KMS-11 (cell line): ENCODE data around the gene GALNT2.

Experiments used
- H2AFZ ChIP-seq: fragments of 200-600 bp; sonication (generic); 2 replicates; pipeline ENCODE4 v1.6.1; 2016; ENCODE audit warnings: antibody characterized with exemption, mixed run types, low read depth
- H3K27ac ChIP-seq: fragments of 200-600 bp; sonication (generic); 2 replicates; pipeline ENCODE4 v1.6.1; 2016; ENCODE audit warnings: mild to moderate bottlenecking, mixed run types
- H3K27me3 ChIP-seq: fragments of 200-600 bp; sonication (generic); 2 replicates; pipeline ENCODE4 v1.6.1; 2017; ENCODE audit warnings: mild to moderate bottlenecking, low read depth, mixed run types, moderate library complexity; ENCODE audit not compliant: insufficient read depth
- H3K36me3 ChIP-seq: fragments of 200-600 bp; sonication (generic); 2 replicates; pipeline ENCODE4 v1.6.1; 2017; ENCODE audit warnings: mild to moderate bottlenecking, mixed run types; ENCODE audit not compliant: insufficient read depth
- H3K4me1 ChIP-seq: fragments of 200-600 bp; sonication (generic); 2 replicates; pipeline ENCODE4 v1.6.1; 2016; ENCODE audit warnings: mild to moderate bottlenecking, low read depth, mixed run types; ENCODE audit not compliant: poor library complexity, severe bottlenecking
- H3K4me2 ChIP-seq: fragments of 200-600 bp; sonication (generic); 2 replicates; pipeline ENCODE4 v1.7.0; 2016; ENCODE audit warnings: mild to moderate bottlenecking, mixed run types
- H3K4me3 ChIP-seq: fragments of 200-600 bp; sonication (generic); IDR thresholded peaks from 2 replicates; pipeline ENCODE4 v1.6.1; 2017; ENCODE audit warnings: low read depth, low read length, mixed read lengths; ENCODE audit not compliant: insufficient read depth
- H3K79me2 ChIP-seq: fragments of 200-600 bp; sonication (generic); 2 replicates; pipeline ENCODE4 v1.6.1; 2016; ENCODE audit warnings: low read depth, mixed run types; ENCODE audit not compliant: insufficient read depth
- H3K9ac ChIP-seq: fragments of 200-600 bp; sonication (generic); 2 replicates; pipeline ENCODE4 v1.6.1; 2016; ENCODE audit warnings: mild to moderate bottlenecking, mixed run types
- H4K20me1 ChIP-seq: fragments of 200-600 bp; sonication (generic); 2 replicates; pipeline ENCODE4 v1.6.1; 2016; ENCODE audit warnings: mild to moderate bottlenecking, mixed run types; ENCODE audit not compliant: insufficient read depth
- TF ChIP-seq, protein P1 (sequence below): fragments of 200-600 bp; sonication (generic); conservative IDR thresholded peaks from 2 replicates; pipeline ENCODE4 v1.6.1; 2017; ENCODE audit warnings: low read depth, mild to moderate bottlenecking, antibody characterized with exemption, low read length, moderate library complexity, mixed read lengths

Gene GALNT2

GRCh38 chr1:230160957-230161771 lies 94.1 kb downstream of the GALNT2 start:
- Histone ChIP-seq H4K20me1 (no peaks in the 10 kb centered on the region), H3K27ac (no peak overlapping the region), H3K27me3 (no peaks in the 10 kb centered on the region), H3K4me2 (no peak overlapping the region; the same call in 1 of the 2 replicates), H3K4me3 (no peak overlapping the region), H3K9ac (no peak overlapping the region), H3K4me1 (peaks cover 86% of the 10 kb centered on the region), H2AFZ (no peak overlapping the region), H3K36me3 (no peaks in the 10 kb centered on the region), H3K79me2 (peaks cover 97% of the 10 kb centered on the region)
- TF ChIP-seq, protein P1, sequence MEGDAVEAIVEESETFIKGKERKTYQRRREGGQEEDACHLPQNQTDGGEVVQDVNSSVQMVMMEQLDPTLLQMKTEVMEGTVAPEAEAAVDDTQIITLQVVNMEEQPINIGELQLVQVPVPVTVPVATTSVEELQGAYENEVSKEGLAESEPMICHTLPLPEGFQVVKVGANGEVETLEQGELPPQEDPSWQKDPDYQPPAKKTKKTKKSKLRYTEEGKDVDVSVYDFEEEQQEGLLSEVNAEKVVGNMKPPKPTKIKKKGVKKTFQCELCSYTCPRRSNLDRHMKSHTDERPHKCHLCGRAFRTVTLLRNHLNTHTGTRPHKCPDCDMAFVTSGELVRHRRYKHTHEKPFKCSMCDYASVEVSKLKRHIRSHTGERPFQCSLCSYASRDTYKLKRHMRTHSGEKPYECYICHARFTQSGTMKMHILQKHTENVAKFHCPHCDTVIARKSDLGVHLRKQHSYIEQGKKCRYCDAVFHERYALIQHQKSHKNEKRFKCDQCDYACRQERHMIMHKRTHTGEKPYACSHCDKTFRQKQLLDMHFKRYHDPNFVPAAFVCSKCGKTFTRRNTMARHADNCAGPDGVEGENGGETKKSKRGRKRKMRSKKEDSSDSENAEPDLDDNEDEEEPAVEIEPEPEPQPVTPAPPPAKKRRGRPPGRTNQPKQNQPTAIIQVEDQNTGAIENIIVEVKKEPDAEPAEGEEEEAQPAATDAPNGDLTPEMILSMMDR: no peak

GRCh38 chr1:230163205-230163604 lies 96.2 kb downstream of the GALNT2 start:
- H2AFZ ChIP-seq: no peak overlapping the region
- no peak overlapping the region for H3K27ac ChIP-seq
- no peak overlapping the region for H3K9ac ChIP-seq
- no peak overlapping the region for H3K4me2 ChIP-seq
- TF ChIP-seq, protein P1: no peak
- no peaks in the 10 kb centered on the region for H3K27me3 ChIP-seq
- H3K79me2 ChIP-seq: peaks cover 97% of the 10 kb centered on the region
- no peaks in the 10 kb centered on the region for H4K20me1 ChIP-seq
- peaks cover 86% of the 10 kb centered on the region for H3K4me1 ChIP-seq
- no peaks in the 10 kb centered on the region for H3K36me3 ChIP-seq
- H3K4me3 ChIP-seq: no peak overlapping the region

DNA sequence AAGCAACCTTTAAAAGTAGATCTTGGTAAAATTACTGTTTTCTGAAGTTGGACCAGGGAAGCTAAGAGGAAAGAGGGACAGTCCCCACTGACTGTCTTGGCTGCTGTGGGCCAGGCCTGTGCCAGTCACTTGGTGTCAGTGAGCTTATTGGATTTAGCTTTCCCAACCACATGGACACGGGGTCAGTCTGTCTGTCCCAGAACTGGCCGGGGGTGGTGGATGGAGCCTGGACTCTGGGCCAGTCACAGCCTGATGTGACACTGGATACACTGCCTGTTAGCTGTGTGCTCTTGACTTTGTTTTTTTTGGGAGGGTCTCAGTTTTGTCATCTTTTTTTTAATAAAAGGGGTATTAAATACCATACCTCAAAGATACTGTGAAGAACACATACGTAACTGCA lies 96.7 kb downstream of the GALNT2 start:
- TF ChIP-seq, protein P1: no peak
- no peak overlapping the region for H2AFZ ChIP-seq
- no peaks in the 10 kb centered on the region for H3K36me3 ChIP-seq
- H3K4me1 ChIP-seq: peaks cover 86% of the 10 kb centered on the region
- H3K4me3 ChIP-seq: no peak overlapping the region
- H3K9ac ChIP-seq: no peak overlapping the region
- H3K27me3 ChIP-seq: no peaks in the 10 kb centered on the region
- H4K20me1 ChIP-seq: no peaks in the 10 kb centered on the region
- no peak overlapping the region for H3K4me2 ChIP-seq
- H3K27ac ChIP-seq: no peak overlapping the region
- peaks cover 97% of the 10 kb centered on the region for H3K79me2 ChIP-seq

GRCh38 chr1:230165536-230165935 lies 98.5 kb downstream of the GALNT2 start:
- no peak overlapping the region for H3K4me3 ChIP-seq
- no peaks in the 10 kb centered on the region for H3K27me3 ChIP-seq
- TF ChIP-seq, protein P1: no peak
- H4K20me1 ChIP-seq: 0 out of 2 replicates have a peak, but pooled peaks cover 3% of the 10 kb centered on the region
- no peak overlapping the region for H3K27ac ChIP-seq
- peaks cover 86% of the 10 kb centered on the region for H3K4me1 ChIP-seq
- H3K36me3 ChIP-seq: no peaks in the 10 kb centered on the region
- H2AFZ ChIP-seq: no peak overlapping the region
- H3K9ac ChIP-seq: no peak overlapping the region
- no peak overlapping the region for H3K4me2 ChIP-seq
- peaks cover 98% of the 10 kb centered on the region for H3K79me2 ChIP-seq
